Kidney (tissue), 14 donors: ENCODE measurements around the gene SCAF1. TPM values are rescaled to one million over a fixed set of nuclear protein-coding genes. Genes with fewer than 3 reads are reported as not detected.

Experiments used
- DNase-seq, 5 donors: peaks; one replicate each; pipeline ENCODE4 v3.0.0-alpha.2; 2013 to 2020
- FAIRE-seq: peaks from 2 replicates; lab custom pipeline; 2012; peaks lifted over from hg19 to GRCh38; lab: Jason Lieb, UNC
- H3K27ac ChIP-seq, 2 donors: one replicate each; pipeline ENCODE4 v1.7.0; 2013; ENCODE audit warnings: low read depth in 2 of 2, low read length in 2 of 2, inconsistent platforms in 1 of 2
- H3K27me3 ChIP-seq: one replicate; pipeline ENCODE4 v1.7.1; 2013; ENCODE audit warnings: low read length, inconsistent platforms; ENCODE audit not compliant: control insufficient read depth, insufficient read depth
- H3K36me3 ChIP-seq, 3 donors: one replicate each; pipeline versions ENCODE4 v1.7.0 to v1.7.1; 2013; ENCODE audit warnings: low read length in 3 of 3, control low read depth in 1 of 3, inconsistent platforms in 1 of 3; ENCODE audit not compliant: insufficient read depth in 3 of 3, control insufficient read depth in 2 of 3
- H3K4me1 ChIP-seq, 3 donors: one replicate each; pipeline versions ENCODE4 v1.7.0 to v1.7.1; 2013; ENCODE audit warnings: low read length in 3 of 3, inconsistent platforms in 1 of 3, low read depth in 1 of 3; ENCODE audit not compliant: control insufficient read depth in 2 of 3, insufficient read depth in 2 of 3
- H3K4me3 ChIP-seq, 3 donors: one replicate each; pipeline versions ENCODE4 v1.7.0 to v1.8.1; 2013; ENCODE audit warnings: low read length in 3 of 3, control low read depth in 1 of 3, inconsistent platforms in 1 of 3
- H3K9ac ChIP-seq, 3 donors: one replicate each; pipeline versions ENCODE4 v1.7.0 to v1.7.1; 2013; ENCODE audit warnings: low read length in 3 of 3, control low read depth in 1 of 3, inconsistent platforms in 1 of 3
- H3K9me3 ChIP-seq, 3 donors: one replicate each; pipeline versions ENCODE4 v1.7.0 to v1.7.1; 2013; ENCODE audit warnings: low read length in 3 of 3, control low read depth in 1 of 3, inconsistent platforms in 1 of 3; ENCODE audit not compliant: control insufficient read depth in 2 of 3, insufficient read depth in 1 of 3
- CTCF ChIP-seq: IDR thresholded peaks from 3 replicates; pipeline ENCODE4 v1.5.1; 2012; ENCODE audit warnings: mild to moderate bottlenecking, moderate library complexity, borderline replicate concordance; ENCODE audit not compliant: insufficient read depth; ENCODE audit errors: extremely low read depth
- intact Hi-C: fragments of 100-400 bp; cut with DNase I; formaldehyde crosslinking; loops from one replicate; pipeline ENCODE4 v1.11.1; 2022
- polyA plus RNA-seq: library from polyadenylated mRNA; stranded (reverse); fragments of 350-450 nt; fragmentation: Illumina TruSeq; extraction: RNeasy Lipid Tissue Mini Kit (QIAGEN cat#74804); gene quantifications from one replicate; pipeline ENCODE4 v1.2.3, GENCODE V29; 2014; ENCODE audit warnings: low read depth, low replicate concordance; ENCODE audit not compliant: insufficient read depth
- total RNA-seq: library from RNA; stranded (reverse); fragmentation: NEBNext Ultra II Directional; extraction: Animal tissue kit (Norgen Biotek cat#: 25700); gene quantifications from one replicate; pipeline ENCODE4 v1.2.1, GENCODE V29; 2021
- donor health status: control.
- donor health status: control.
- donor health status: control.
- donor health status: control.
- donor health status: control.
- donor health status: DM: yes; HTN: yes; CAD: no.
- donor health status: Normal renal cell carcinoma (clear cell type).

SCAF1 gene
- total and polyA plus RNA-seq, 2 donors from 2014 or later: 18.1 to 69.0 TPM

- Histone ChIP-seq H3K4me3 (no peak overlapping the region), H3K36me3 (peaks cover 2 to 30% (median 13%) of the 10 kb centered on the region in 3 donors)
- intact Hi-C loops: no loop called here
Measured at GRCh38 chr19:49663224-49663623, 21.2 kb downstream of the SCAF1 start.

GRCh38 chr19:49664171-49665035, 22.4 kb downstream of the SCAF1 start:
- FAIRE-seq (no peak), DNase-seq (peak; percentile 91 to 97 (median 92))
- peak overlapping the region; percentile 65 to 98 (median 86) for H3K4me3 ChIP-seq
- peak; percentile 6 for TF ChIP-seq CTCF
- peaks cover 0 to 13% (median 11%) of the 10 kb centered on the region in 3 donors for H3K4me1 ChIP-seq
- peaks cover 2 to 20% (median 10%) of the 10 kb centered on the region in 3 donors for H3K36me3 ChIP-seq
- H3K27ac ChIP-seq: peak overlapping the region; percentile 88 to 95
- no peaks in the 10 kb centered on the region for H3K27me3 ChIP-seq
- intact Hi-C loops: no loop called here
- no peaks in the 10 kb centered on the region for H3K9me3 ChIP-seq
- H3K9ac ChIP-seq: peak overlapping the region; percentile 60 to 98 (median 64)

More at GRCh38 chr19:49663224-49663623, 21.2 kb downstream of the SCAF1 start:
- no peak for TF ChIP-seq CTCF
- Histone ChIP-seq H3K9ac (no peak overlapping the region), H3K27me3 (no peaks in the 10 kb centered on the region), H3K4me1 (peaks cover 0 to 13% (median 11%) of the 10 kb centered on the region in 3 donors), H3K27ac (peak overlapping the region in 1 of 2 donors; percentile 32), H3K9me3 (no peaks in the 10 kb centered on the region)
- DNase-seq (no peak), FAIRE-seq (no peak)

- no peaks in the 10 kb centered on the region for H3K27me3 ChIP-seq
- peak overlapping the region; percentile 65 to 98 (median 86) for H3K4me3 ChIP-seq
- no peaks in the 10 kb centered on the region for H3K9me3 ChIP-seq
- H3K36me3 ChIP-seq: peaks cover 0 to 16% (median 9%) of the 10 kb centered on the region in 3 donors
- FAIRE-seq (no peak), DNase-seq (no peak)
- peak overlapping the region; percentile 60 to 98 (median 64) for H3K9ac ChIP-seq
- intact Hi-C loops: no loop called here
- peaks cover 0 to 13% (median 11%) of the 10 kb centered on the region in 3 donors for H3K4me1 ChIP-seq
- H3K27ac ChIP-seq: peak overlapping the region; percentile 88 to 95
- no peak for TF ChIP-seq CTCF
Measured at GRCh38 chr19:49665036-49665350, 23.0 kb downstream of the SCAF1 start.
